ENCODE measurements around the gene CYBA. TPM values are rescaled to one million over a fixed set of nuclear protein-coding genes. Genes with fewer than 3 reads are reported as not detected.

Gene CYBA
- total RNA-seq, 1 donor from 2014 or later, result 116 TPM

GRCh38 chr16:88605186-88606147 lies 45.4 kb downstream of the CYBA start:
- H3K4me1 Mint-ChIP-seq, result no peaks in the 10 kb centered on the region

DNA sequence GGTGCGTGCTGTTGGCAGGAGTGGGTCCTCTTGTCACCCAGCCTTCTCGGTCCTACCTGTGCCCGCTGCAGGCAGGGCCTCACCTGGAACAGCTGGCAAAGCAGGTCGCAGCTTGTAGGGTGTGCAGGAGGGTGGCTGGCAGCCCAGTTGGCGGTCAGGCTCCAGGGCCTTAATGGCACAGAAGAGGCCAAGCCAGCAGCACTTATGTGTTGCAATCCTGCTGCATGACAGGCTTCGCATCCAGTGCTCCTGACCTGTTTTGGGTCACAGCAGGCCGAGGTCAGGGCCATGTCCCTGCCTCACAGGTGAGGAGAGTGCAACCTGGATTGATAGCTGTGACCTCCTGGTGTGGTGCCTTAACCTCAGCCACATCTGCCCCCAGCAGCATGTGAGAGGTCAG lies 48.8 kb downstream of the CYBA start:
- no peaks in the 10 kb centered on the region for H3K4me1 Mint-ChIP-seq
- TF ChIP-seq, protein P1, sequence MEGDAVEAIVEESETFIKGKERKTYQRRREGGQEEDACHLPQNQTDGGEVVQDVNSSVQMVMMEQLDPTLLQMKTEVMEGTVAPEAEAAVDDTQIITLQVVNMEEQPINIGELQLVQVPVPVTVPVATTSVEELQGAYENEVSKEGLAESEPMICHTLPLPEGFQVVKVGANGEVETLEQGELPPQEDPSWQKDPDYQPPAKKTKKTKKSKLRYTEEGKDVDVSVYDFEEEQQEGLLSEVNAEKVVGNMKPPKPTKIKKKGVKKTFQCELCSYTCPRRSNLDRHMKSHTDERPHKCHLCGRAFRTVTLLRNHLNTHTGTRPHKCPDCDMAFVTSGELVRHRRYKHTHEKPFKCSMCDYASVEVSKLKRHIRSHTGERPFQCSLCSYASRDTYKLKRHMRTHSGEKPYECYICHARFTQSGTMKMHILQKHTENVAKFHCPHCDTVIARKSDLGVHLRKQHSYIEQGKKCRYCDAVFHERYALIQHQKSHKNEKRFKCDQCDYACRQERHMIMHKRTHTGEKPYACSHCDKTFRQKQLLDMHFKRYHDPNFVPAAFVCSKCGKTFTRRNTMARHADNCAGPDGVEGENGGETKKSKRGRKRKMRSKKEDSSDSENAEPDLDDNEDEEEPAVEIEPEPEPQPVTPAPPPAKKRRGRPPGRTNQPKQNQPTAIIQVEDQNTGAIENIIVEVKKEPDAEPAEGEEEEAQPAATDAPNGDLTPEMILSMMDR (IDR thresholded peaks at IDR 0.05; ENCODE audit: unreplicated experiment), result no peak
- peaks cover 37% of the 10 kb centered on the region for H3K36me3 Mint-ChIP-seq
- no peak for DNase-seq (ENCODE audit: low spot score in 2 of 2, unreplicated experiment in 2 of 2)
- H3K27ac Mint-ChIP-seq, result no peak overlapping the region
- H3K9me3 Mint-ChIP-seq, result no peaks in the 10 kb centered on the region
- no peak overlapping the region for H3K4me3 Mint-ChIP-seq
- H3K27me3 Mint-ChIP-seq (ENCODE audit: low read depth), result no peaks in the 10 kb centered on the region

More at GRCh38 chr16:88605186-88606147, 45.4 kb downstream of the CYBA start:
- TF ChIP-seq, protein P1 (IDR thresholded peaks at IDR 0.05; ENCODE audit: unreplicated experiment), result no peak
- DNase-seq (ENCODE audit: low spot score in 2 of 2, unreplicated experiment in 2 of 2), result no peak
- Mint-ChIP-seq H3K9me3 (no peaks in the 10 kb centered on the region), H3K27me3 (ENCODE audit: low read depth) (no peaks in the 10 kb centered on the region), H3K4me3 (no peak overlapping the region), H3K36me3 (peaks cover 43% of the 10 kb centered on the region), H3K27ac (no peak overlapping the region)

DNA sequence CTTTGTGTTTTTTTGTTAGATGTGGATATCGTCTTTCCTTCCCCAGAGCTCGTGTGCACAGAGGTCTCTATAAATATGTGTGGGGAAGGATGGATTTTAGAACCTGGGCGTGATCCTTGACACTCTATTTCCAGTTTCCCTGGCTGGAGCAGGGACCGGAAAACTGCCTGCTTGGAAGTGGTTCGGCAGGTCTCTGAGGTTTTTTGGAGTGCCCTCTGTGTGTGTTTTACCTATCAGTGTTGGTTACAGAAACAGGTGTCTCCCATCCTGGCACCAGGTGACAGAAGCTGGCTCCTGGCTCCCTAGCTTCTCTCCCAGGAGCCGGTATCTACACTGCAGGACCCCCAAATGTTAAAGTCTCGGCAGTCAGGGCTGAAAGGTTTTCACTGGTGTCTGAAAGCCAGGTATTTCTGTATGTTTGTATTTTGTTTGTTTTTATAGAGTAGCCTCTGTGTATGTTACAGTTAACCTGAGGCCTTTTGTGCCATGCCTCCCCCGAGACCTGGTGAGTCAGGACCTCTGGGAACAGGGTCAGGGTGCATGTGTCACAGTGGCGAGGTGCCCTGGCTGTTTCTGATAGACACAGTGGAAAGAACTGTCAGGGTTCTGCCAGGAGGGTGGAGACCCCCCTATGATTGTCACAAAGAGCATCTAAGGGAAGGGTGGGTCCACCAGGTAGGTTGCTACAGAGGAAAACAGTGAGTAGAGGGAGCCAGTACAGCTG lies 49.4 kb downstream of the CYBA start:
- Mint-ChIP-seq H3K9me3 (no peaks in the 10 kb centered on the region), H3K27me3 (ENCODE audit: low read depth) (no peaks in the 10 kb centered on the region), H3K36me3 (peaks cover 36% of the 10 kb centered on the region), H3K4me3 (no peak overlapping the region), H3K4me1 (no peaks in the 10 kb centered on the region), H3K27ac (no peak overlapping the region)
- DNase-seq (ENCODE audit: low spot score in 2 of 2, unreplicated experiment in 2 of 2), result no peak
- TF ChIP-seq, protein P1 (IDR thresholded peaks at IDR 0.05; ENCODE audit: unreplicated experiment), result no peak

GRCh38 chr16:88600539-88600896 lies 50.3 kb downstream of the CYBA start:
- Mint-ChIP-seq H3K9me3 (no peaks in the 10 kb centered on the region), H3K27ac (no peak overlapping the region), H3K4me1 (no peaks in the 10 kb centered on the region), H3K4me3 (no peak overlapping the region), H3K36me3 (peaks cover 34% of the 10 kb centered on the region), H3K27me3 (ENCODE audit: low read depth) (no peaks in the 10 kb centered on the region)
- TF ChIP-seq, protein P1 (IDR thresholded peaks at IDR 0.05; ENCODE audit: unreplicated experiment), result no peak
- no peak for DNase-seq (ENCODE audit: low spot score in 2 of 2, unreplicated experiment in 2 of 2)

- H3K4me1 Mint-ChIP-seq, result no peaks in the 10 kb centered on the region
- TF ChIP-seq, protein P1 (IDR thresholded peaks at IDR 0.05; ENCODE audit: unreplicated experiment), result no peak
- no peaks in the 10 kb centered on the region for H3K27me3 Mint-ChIP-seq (ENCODE audit: low read depth)
- no peak overlapping the region for H3K4me3 Mint-ChIP-seq
- no peak for DNase-seq (ENCODE audit: low spot score in 2 of 2, unreplicated experiment in 2 of 2)
- H3K27ac Mint-ChIP-seq, result no peak overlapping the region
- no peaks in the 10 kb centered on the region for H3K9me3 Mint-ChIP-seq
- H3K36me3 Mint-ChIP-seq, result peaks cover 36% of the 10 kb centered on the region
These were observed 50.9 kb downstream of the CYBA start for GRCh38 chr16:88599825-88600538.
